HTR-8/SVneo (cell line): ENCODE results near the gene FCAR.
"Not testable (repeated sequence)": the region's sequence is repeated elsewhere in the genome, so short reads cannot be mapped to it uniquely, and the experiment has no call there.

Experiments
- DNase-seq: peaks from one replicate; pipeline ENCODE4 v3.0.0; 2011; ENCODE audit warnings: low spot score, mixed read lengths; ENCODE audit not compliant: insufficient read length
- FAIRE-seq: peaks from 2 replicates; lab custom pipeline; 2011; peaks lifted over from hg19 to GRCh38; lab: Jason Lieb, UNC

Gene FCAR

GRCh38 chr19:54889566-54889965, 15.5 kb downstream of the FCAR start:
- DNase-seq, result no peak

GRCh38 chr19:54893406-54893805, 19.4 kb downstream of the FCAR start:
- no peak for FAIRE-seq
- DNase-seq, result no peak

More at GRCh38 chr19:54889566-54889965, 15.5 kb downstream of the FCAR start:
- no peak for FAIRE-seq

- not testable (repeated sequence) for FAIRE-seq
Observed at GRCh38 chr19:54894106-54894505, 20.1 kb downstream of the FCAR start.

GRCh38 chr19:54896036-54896435, 22.0 kb downstream of the FCAR start:
- no peak for FAIRE-seq
- no peak for DNase-seq

More at GRCh38 chr19:54894106-54894505, 20.1 kb downstream of the FCAR start:
- not testable (repeated sequence) for DNase-seq

- DNase-seq, FAIRE-seq: not testable (repeated sequence)
Observed at GRCh38 chr19:54898685-54899084, 24.6 kb downstream of the FCAR start.

- FAIRE-seq, DNase-seq: not testable (repeated sequence)
Observed at GRCh38 chr19:54899646-54900045, 25.6 kb downstream of the FCAR start.

GRCh38 chr19:54901153-54901552, 27.1 kb downstream of the FCAR start:
- not testable (repeated sequence) for DNase-seq, FAIRE-seq

GRCh38 chr19:54902061-54902460, 28.0 kb downstream of the FCAR start:
- DNase-seq (no peak), FAIRE-seq (no peak)

GRCh38 chr19:54903303-54903702, 29.3 kb downstream of the FCAR start:
- no peak for DNase-seq
- FAIRE-seq, result no peak

GRCh38 chr19:54904261-54904660, 30.2 kb downstream of the FCAR start:
- FAIRE-seq, DNase-seq: not testable (repeated sequence)

GRCh38 chr19:54905421-54905802, 31.4 kb downstream of the FCAR start:
- DNase-seq (no peak), FAIRE-seq (no peak)

- FAIRE-seq (no peak), DNase-seq (no peak)
Observed at GRCh38 chr19:54905803-54906511, 31.9 kb downstream of the FCAR start, which contains the start of gene NCR1. NCR1 (plus strand) TSS chr19:54906148; CDS start chr19:54906188, 40 bp downstream.

GRCh38 chr19:54906819-54907218, 32.8 kb downstream of the FCAR start:
- DNase-seq (no peak), FAIRE-seq (no peak)

GRCh38 chr19:54907899-54908298, 33.9 kb downstream of the FCAR start:
- not testable (repeated sequence) for FAIRE-seq, DNase-seq

- DNase-seq (no peak), FAIRE-seq (no peak)
Observed at GRCh38 chr19:54916822-54917221, 42.8 kb downstream of the FCAR start.

- no peak for FAIRE-seq
Observed at GRCh38 chr19:54918499-54918898, 44.5 kb downstream of the FCAR start.

GRCh38 chr19:54919646-54920563, 45.9 kb downstream of the FCAR start:
- not testable (repeated sequence) for FAIRE-seq, DNase-seq

More at GRCh38 chr19:54918499-54918898, 44.5 kb downstream of the FCAR start:
- no peak for DNase-seq

- DNase-seq, result no peak
- FAIRE-seq, result no peak
Observed at GRCh38 chr19:54921082-54921481, 47.0 kb downstream of the FCAR start.

- FAIRE-seq (no peak), DNase-seq (no peak)
Observed at GRCh38 chr19:54923276-54923675, 49.2 kb downstream of the FCAR start.

GRCh38 chr19:54928299-54928698, 54.3 kb downstream of the FCAR start:
- FAIRE-seq, result no peak
- DNase-seq, result no peak

GRCh38 chr19:54937926-54938325, 63.9 kb downstream of the FCAR start:
- FAIRE-seq (no peak), DNase-seq (no peak)
